HUES6 (cell line): ENCODE results near the gene WDR37.
"Not testable (repeated sequence)": the region's sequence is repeated elsewhere in the genome, so short reads cannot be mapped to it uniquely, and the experiment has no call there.

Experiments
- H3K27ac ChIP-seq: 2 replicates; pipeline ENCODE4 v1.7.0; 2013; ENCODE audit warnings: low read depth, mild to moderate bottlenecking, low read length, inconsistent platforms
- H3K27me3 ChIP-seq: 2 replicates; pipeline ENCODE4 v1.6.1; 2013; ENCODE audit warnings: low read length; ENCODE audit not compliant: control insufficient read depth, insufficient read depth
- H3K36me3 ChIP-seq: 2 replicates; pipeline ENCODE4 v1.6.1; 2013; ENCODE audit warnings: low read length; ENCODE audit not compliant: control insufficient read depth, insufficient read depth
- H3K4me1 ChIP-seq: 2 replicates; pipeline ENCODE4 v1.6.1; 2013; ENCODE audit warnings: low read length; ENCODE audit not compliant: control insufficient read depth, insufficient read depth
- H3K4me3 ChIP-seq: 2 replicates; pipeline ENCODE4 v1.5.1; 2013; ENCODE audit warnings: low read depth, low read length
- H3K9ac ChIP-seq: one replicate; pipeline ENCODE4 v1.6.1; 2013; ENCODE audit warnings: mild to moderate bottlenecking, low read length
- H3K9me3 ChIP-seq: 2 replicates; pipeline ENCODE4 v1.6.1; 2013; ENCODE audit warnings: low read depth, low read length; ENCODE audit not compliant: control insufficient read depth, insufficient read depth

WDR37 gene

DNA sequence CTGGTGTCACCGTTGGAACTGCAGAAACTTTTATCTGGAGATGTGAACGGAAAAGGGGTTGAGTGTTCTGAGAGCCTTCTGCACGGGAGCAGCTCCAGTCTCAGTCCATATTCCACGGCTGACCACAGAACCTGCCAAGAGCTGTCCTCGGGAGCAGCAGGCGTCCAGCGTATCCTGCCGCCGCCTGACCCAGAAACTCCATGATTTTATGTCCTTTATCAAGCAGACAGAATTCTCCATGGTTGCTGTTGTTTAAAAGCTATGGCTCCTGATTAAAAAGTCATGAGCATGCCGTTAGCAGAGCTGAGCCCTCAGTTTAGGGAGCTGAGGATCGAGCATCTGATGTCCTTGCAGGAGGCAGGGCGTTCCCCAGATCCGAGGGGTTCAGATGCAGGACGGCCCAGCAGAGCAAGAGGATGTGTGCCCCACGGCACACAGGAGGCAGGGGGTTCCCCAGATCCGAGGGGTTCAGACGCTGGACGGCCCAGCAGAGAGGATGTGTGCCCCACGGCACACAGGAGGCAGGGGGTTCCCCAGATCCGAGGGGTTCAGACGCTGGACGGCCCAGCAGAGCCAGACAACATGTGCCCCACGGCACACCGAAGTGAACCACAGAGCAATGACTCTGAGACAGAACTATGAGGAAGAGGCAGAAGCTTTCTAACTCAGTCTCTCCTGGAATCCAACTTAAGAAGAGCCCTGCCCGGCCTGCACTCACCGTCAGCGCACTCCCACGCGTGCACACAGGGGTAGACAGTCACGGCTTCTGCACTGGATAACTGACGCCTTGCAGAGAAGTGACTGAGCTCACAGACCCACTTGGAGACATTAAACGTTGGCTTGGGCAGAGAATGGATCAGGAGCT lies 96.4 kb downstream of the WDR37 start:
- Histone ChIP-seq H3K4me1 (no peaks in the 10 kb centered on the region), H3K4me3 (no peak overlapping the region), H3K27me3 (no peaks in the 10 kb centered on the region)

DNA sequence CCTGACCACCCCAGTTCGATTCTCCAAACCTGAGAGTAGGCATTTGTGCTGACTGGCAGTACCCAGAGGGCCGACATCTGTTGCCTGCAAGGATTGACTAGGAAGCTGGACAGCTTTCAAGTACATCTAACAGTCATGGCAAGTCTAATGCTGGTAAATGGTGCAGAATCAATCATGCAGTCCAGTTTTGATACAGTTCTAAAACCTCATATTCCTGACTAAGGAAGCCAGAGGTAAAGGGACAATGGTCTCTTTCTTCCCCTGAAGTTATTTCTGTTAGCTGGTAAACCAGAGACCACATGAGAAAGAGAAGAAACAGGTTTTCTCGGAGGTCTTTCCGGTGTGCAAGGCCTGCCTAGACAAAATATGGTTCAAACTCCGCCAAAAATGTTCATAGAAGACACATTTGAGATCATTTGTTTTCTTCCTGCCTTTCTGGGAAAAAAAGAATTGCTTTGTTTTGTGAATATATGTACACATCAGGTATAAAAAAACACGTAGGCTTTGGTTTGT lies 97.1 kb downstream of the WDR37 start:
- H3K27ac ChIP-seq = no peak overlapping the region
- no peaks in the 10 kb centered on the region for H3K27me3 ChIP-seq
- H3K36me3 ChIP-seq = no peaks in the 10 kb centered on the region
- no peaks in the 10 kb centered on the region for H3K9me3 ChIP-seq
- no peak overlapping the region for H3K9ac ChIP-seq
- H3K4me3 ChIP-seq = no peak overlapping the region
- no peaks in the 10 kb centered on the region for H3K4me1 ChIP-seq

More for the DNA sequence above, 96.4 kb downstream of the WDR37 start:
- no peak overlapping the region for H3K27ac ChIP-seq
- no peak overlapping the region for H3K9ac ChIP-seq
- no peaks in the 10 kb centered on the region for H3K9me3 ChIP-seq
- no peaks in the 10 kb centered on the region for H3K36me3 ChIP-seq

DNA sequence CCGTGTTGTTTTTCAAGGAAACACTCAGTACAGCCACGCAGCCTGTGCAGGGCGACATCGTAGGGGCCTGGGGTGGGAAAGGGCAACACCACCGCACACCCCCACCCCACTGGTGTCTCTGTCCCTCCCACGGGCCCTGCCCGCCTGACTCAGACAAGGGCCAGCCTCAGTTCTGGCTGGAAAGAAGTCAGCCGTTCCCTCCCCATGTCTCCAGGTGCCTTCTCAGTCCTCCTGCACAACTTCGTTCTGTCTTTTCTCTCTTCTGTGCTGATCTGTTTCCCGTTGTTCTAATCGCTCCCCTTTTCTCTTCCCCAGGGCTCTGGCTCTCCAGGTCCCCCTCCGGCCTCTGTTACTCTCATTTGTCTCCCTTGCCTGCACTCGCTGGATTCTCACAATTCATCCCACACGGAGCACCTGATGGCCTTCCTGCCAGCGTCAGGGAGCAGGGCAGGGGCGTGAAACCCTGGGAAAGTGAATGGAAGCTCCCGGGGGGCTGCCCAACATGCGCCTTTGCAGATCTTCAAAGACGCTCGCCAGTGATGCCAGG lies 97.7 kb downstream of the WDR37 start:
- Histone ChIP-seq H3K36me3 (no peaks in the 10 kb centered on the region), H3K9me3 (no peaks in the 10 kb centered on the region), H3K4me3 (no peak overlapping the region), H3K4me1 (no peaks in the 10 kb centered on the region), H3K27ac (no peak overlapping the region), H3K27me3 (no peaks in the 10 kb centered on the region), H3K9ac (no peak overlapping the region)

DNA sequence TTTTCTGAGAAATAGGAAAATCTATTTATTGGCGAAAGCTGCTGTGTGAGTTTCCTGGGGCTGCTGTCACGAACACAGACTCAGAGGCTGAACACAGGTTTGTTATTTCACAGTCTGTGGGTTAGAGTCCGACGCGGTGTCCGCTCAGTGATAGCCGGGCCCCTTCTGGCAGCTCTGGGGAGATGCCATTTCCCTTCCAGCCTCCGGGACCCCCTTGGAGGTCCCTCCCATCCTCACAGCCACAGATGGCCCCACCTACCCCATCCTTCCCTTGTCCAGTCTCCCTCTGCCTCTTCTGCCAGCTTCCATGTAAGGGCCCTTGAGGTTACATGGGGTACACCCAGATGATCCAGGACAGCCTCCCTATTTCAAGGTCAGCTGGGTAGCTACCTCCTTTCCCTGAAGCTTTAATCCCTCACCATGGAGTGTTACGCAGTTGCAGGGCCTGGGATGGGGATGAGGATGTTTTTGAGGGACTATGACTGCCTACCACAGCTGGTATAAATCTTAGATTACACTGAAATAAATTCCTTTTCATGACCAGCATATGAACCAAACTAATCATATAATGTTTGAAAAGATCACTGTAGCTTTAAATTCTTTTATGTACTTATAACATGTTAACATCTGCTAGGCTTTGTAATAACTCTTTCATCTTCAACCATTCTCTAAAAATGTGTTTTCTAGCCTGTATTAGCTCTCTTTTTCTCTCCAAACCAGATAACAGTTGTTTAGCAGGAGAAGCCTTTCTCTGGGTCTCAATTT lies 98.5 kb downstream of the WDR37 start:
- H3K9ac ChIP-seq = no peak overlapping the region
- H3K27me3 ChIP-seq = no peaks in the 10 kb centered on the region
- H3K4me3 ChIP-seq = no peak overlapping the region
- H3K9me3 ChIP-seq = no peaks in the 10 kb centered on the region
- H3K36me3 ChIP-seq = no peaks in the 10 kb centered on the region
- H3K27ac ChIP-seq = no peak overlapping the region
- H3K4me1 ChIP-seq = no peaks in the 10 kb centered on the region

DNA sequence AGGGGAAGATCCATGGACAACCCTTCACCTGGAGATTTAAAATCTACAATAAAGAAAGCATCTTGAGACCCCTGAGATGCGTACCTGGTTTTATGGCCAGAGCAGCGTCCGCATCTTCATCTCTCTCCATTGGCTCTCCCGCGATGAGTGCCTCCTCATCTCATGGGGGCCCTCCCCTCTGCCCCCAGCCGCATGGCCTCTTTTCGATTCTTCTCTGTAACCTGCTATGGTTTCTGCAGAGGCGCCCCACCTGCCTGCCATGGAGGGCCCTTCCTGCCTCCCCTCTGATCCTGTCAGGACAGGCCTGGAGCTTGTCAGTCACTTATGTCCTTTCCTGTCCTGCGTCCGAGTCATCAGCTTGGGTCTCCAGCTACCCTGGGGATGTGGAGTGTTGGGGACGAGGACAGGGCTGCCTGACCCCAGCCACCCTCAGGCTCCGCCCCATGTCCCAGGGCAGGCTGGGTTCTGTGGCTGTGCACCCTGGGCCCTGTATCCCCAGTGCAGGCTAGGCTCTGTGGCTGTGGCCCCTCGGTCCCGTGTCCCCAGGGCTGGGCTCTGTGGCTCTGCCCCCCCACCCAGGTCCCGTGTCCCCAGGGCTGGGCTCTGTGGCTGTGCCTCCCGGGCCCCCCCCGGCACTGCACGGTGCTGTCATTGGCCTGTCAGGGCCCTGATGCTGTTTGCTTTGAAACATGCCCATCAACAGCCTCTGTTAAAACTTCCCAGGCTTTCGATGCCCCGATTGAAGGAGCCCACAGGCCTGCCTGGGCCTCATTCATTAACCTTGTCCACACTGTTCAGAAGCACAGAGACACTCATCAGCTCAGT lies 99.8 kb downstream of the WDR37 start:
- no peaks in the 10 kb centered on the region for H3K9me3 ChIP-seq
- no peaks in the 10 kb centered on the region for H3K36me3 ChIP-seq
- H3K4me1 ChIP-seq = no peaks in the 10 kb centered on the region
- no peak overlapping the region for H3K27ac ChIP-seq
- H3K27me3 ChIP-seq = no peaks in the 10 kb centered on the region
- no peak overlapping the region for H3K4me3 ChIP-seq
- H3K9ac ChIP-seq = no peak overlapping the region

DNA sequence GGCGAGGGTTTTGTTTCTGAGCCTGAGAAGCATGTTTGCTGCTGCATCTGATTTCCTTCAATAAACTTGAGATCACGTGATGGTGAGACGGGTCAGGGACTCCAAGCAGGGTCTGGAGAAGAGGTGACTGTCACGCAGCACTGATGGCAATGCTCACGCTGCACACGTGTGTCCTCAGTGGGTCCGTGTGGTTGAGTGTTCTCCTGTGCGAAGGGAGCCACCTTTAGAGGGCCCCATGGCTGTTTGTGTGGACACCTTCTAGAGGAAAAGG lies 100.4 kb downstream of the WDR37 start:
- H3K9ac ChIP-seq = no peak overlapping the region

DNA sequence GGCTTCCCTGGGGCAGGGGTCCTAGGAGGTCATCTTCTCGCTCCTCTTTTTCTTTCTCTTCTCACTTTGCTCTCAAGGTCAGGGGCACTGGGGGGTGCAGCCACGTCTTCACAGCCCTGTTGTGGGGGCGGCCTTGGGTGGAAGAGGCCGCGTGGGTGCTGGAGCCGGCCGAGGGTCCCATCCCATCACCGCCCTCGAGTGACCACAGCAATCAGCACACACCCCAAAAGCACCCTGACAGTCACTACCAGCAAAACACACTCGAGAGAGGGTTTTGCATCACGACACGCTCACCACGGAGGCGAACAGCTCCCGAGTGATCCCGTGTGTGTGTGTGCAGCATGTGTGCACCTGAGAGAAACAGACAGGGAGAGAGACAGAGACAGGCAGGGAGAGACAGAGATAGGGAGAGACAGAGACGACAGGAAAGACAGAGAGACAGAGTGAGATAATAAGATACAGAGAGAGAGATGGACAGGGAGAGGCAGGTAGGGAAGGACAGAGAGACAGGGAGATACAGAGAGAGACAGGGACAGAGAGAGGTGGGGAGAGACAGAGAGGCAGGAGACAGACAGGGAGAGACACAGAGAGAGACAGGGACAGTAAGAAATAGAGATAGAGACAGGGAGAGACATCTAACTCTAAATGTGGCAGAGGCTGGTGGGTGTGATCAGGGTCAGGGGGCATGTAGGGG lies 100.9 kb downstream of the WDR37 start:
- Histone ChIP-seq H3K9ac (no peak overlapping the region), H3K4me1 (no peaks in the 10 kb centered on the region), H3K36me3 (no peaks in the 10 kb centered on the region), H3K9me3 (no peaks in the 10 kb centered on the region), H3K4me3 (no peak overlapping the region), H3K27ac (no peak overlapping the region), H3K27me3 (no peaks in the 10 kb centered on the region)

More for the DNA sequence above, 100.4 kb downstream of the WDR37 start:
- H3K36me3 ChIP-seq = no peaks in the 10 kb centered on the region
- H3K27me3 ChIP-seq = no peaks in the 10 kb centered on the region
- no peaks in the 10 kb centered on the region for H3K9me3 ChIP-seq
- no peak overlapping the region for H3K27ac ChIP-seq
- no peaks in the 10 kb centered on the region for H3K4me1 ChIP-seq
- no peak overlapping the region for H3K4me3 ChIP-seq

DNA sequence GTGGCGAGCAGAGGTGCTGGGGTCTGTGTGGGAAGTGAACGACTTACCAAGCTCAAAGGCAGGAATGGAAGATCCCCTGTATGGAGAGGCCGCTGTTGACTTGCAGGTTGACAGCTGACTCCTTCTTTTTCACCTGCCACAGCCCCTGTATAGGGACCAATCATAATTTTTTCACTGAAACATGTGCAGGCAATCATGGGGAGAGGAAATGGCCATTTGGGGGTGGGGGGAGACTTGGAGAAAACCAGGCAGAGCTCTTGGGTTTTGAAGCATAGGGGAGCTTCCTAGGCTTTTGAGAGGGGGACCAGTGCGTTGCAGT lies 101.4 kb downstream of the WDR37 start:
- Histone ChIP-seq H3K27me3 (no peaks in the 10 kb centered on the region), H3K36me3 (no peaks in the 10 kb centered on the region), H3K9ac (no peak overlapping the region), H3K4me3 (no peak overlapping the region), H3K9me3 (no peaks in the 10 kb centered on the region), H3K27ac (no peak overlapping the region), H3K4me1 (no peaks in the 10 kb centered on the region)

DNA sequence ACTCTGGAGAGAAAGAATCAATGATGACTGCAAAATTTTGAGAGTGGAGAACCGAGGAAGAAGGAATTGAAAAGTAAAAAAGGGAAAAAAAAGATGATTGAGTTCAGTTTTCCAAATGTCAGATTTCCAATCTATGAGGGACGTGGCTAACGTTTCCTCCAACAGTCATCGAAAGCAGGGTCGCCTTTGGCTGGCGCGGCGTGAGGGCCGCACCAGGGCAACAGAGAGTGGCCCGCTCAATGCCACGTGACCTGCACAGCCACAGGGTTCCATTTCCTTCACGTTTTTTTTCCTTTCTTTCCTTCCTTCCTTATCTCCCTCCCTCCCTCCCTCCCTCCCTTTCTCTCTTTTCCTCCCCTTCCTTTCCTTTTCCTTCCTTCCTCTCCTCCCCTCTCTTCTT lies 101.9 kb downstream of the WDR37 start:
- no peaks in the 10 kb centered on the region for H3K36me3 ChIP-seq
- H3K9ac ChIP-seq = no peak overlapping the region
- H3K27ac ChIP-seq = no peak overlapping the region
- H3K4me3 ChIP-seq = no peak overlapping the region
- H3K27me3 ChIP-seq = no peaks in the 10 kb centered on the region
- H3K4me1 ChIP-seq = no peaks in the 10 kb centered on the region
- H3K9me3 ChIP-seq = no peaks in the 10 kb centered on the region

DNA sequence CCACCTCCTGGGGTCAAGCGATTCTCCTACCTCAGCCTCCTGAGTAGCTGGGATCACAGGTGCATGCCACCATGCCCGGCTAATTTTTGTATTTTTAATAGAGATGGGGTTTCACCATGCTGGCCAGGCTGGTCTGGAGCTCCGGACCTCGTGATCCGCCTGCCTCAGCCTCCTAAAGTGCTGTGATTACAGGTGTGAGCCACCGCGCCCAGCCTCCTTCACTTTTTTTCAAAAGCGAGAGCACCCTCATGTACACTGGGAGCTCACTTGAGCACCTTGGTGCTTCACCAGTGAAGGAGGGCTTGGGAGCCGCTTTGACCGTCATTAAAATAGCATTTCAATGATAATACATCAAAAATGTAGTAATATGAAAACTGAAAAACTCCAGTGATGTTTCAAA lies 102.4 kb downstream of the WDR37 start:
- not testable (repeated sequence) for H3K27ac ChIP-seq, H3K9ac ChIP-seq, H3K27me3 ChIP-seq, H3K9me3 ChIP-seq, H3K36me3 ChIP-seq, H3K4me1 ChIP-seq, H3K4me3 ChIP-seq
